ENCODE measurements around the gene SOCS1. TPM values are rescaled to one million over a fixed set of nuclear protein-coding genes. Genes with fewer than 3 reads are reported as not detected.

Gene SOCS1
- total and polyA plus RNA-seq, 9 of the 15 experiments (the other 6 are each of a cell fraction or from before 2014, with no cell fraction given), result 0.04 to 7.5 (median 2.3) TPM

GRCh38 chr16:11264155-11264832, 8.3 kb upstream of the SOCS1 start:
- H3K36me3 ChIP-seq (ENCODE audit: control insufficient read depth, insufficient read depth, low read length), result no peaks in the 10 kb centered on the region
- ChIA-PET CTCF (ENCODE audit: low intra/inter-chr PET ratio) (no interaction called here), POLR2A (interaction anchor here (2.2 kb wide), 1 partner anchor 8 kb away, joined by 6 read pairs; the partner anchor contains the start of gene SOCS1)
- ATAC-seq (no peak), FAIRE-seq (no peak), DNase-seq (ENCODE audit: extremely low read depth in 1 of 4, low spot score in 3 of 4) (no peak)
- H3K4me1 ChIP-seq (replicated peaks in 1 of 2; ENCODE audit: control insufficient read depth in 2 of 2, insufficient read depth in 2 of 2, low read length in 2 of 2), result peaks cover 0 to 6% of the 10 kb centered on the region in 2 experiments; a peak in 2 of 5 replicates
- H3K27ac ChIP-seq (ENCODE audit: extremely low read depth, low read depth, low read length), result no peak overlapping the region
- no peaks in the 10 kb centered on the region; the same call in 1 of the 2 replicates for H3K9me3 ChIP-seq (replicated peaks; ENCODE audit: control insufficient read depth, insufficient read depth, low read depth, low read length)
- no peak overlapping the region for H2AFZ ChIP-seq (ENCODE audit: low read depth, low read length)
- H3K79me2 ChIP-seq (ENCODE audit: control insufficient read depth, insufficient read depth, low read length), result no peaks in the 10 kb centered on the region
- WGBS (ENCODE audit: insufficient coverage, low coverage, missing lambda C conversion rate), result 18% methylated on average over 9 of the region's 9 CpGs
- H3K4me2 ChIP-seq (ENCODE audit: insufficient read depth, low read length), result no peak overlapping the region
- intact Hi-C loops (cut with micrococcal nuclease), result no loop called here
- no peak overlapping the region for H3K4me3 ChIP-seq
- H3K9ac ChIP-seq (ENCODE audit: insufficient read depth in 1 of 2, low read depth in 2 of 2, low read length in 2 of 2), result no peak overlapping the region
- in situ Hi-C loops (cut with MboI), result loop anchor here (5.0 kb wide), 2 partner anchors 88 to 307 kb away; no protein-coding TSS in a partner anchor
- BruUV-seq (replicated peaks), result no TSS peak
- H3K9me1 ChIP-seq (ENCODE audit: control insufficient read depth, insufficient read depth, low read length), result no peaks in the 10 kb centered on the region
- H4K20me1 ChIP-seq (replicated peaks; ENCODE audit: control insufficient read depth, insufficient read depth, low read length), result 0 out of 2 replicates have a peak, but pooled peaks cover 8% of the 10 kb centered on the region
- peaks cover 2 to 44% of the 10 kb centered on the region in 2 experiments; a peak in 4 of 5 replicates for H3K27me3 ChIP-seq (ENCODE audit: control insufficient read depth in 2 of 2, insufficient read depth in 2 of 2, low read length in 2 of 2)
- TF ChIP-seq NBN (IDR thresholded peaks at IDR 0.05; ENCODE audit: low read depth) (no peak), SPI1 (IDR thresholded peaks at IDR 0.05; ENCODE audit: borderline replicate concordance, low read depth, low read length) (peak; percentile 93), GABPB1 (CRISPR knock-in tag; IDR thresholded peaks at IDR 0.05) (no peak), ESRRA (IDR thresholded peaks at IDR 0.05; ENCODE audit: borderline replicate concordance, low read depth) (peak; percentile 83), MNT (conservative IDR thresholded peaks at IDR 0.05) (no peak), LARP7 (IDR thresholded peaks at IDR 0.05) (no peak), ZBTB33 (CRISPR knock-in tag; IDR thresholded peaks at IDR 0.05) (no peak), ZNF436 (CRISPR knock-in tag; IDR thresholded peaks at IDR 0.05) (no peak), ZNF232 (CRISPR knock-in tag; IDR thresholded peaks at IDR 0.05) (no peak), NR1H2 (CRISPR knock-in tag; IDR thresholded peaks at IDR 0.05) (no peak), ZNF644 (tag; IDR thresholded peaks at IDR 0.05; ENCODE audit: low read depth) (no peak), ZC3H4 (CRISPR knock-in tag; IDR thresholded peaks at IDR 0.05; ENCODE audit: borderline replicate concordance) (no peak), CREM (IDR thresholded peaks at IDR 0.05; ENCODE audit: low read depth) (no peak), ZC3H11A (IDR thresholded peaks at IDR 0.05; ENCODE audit: low read depth, low read length) (no peak), CXXC5 (CRISPR knock-in tag; IDR thresholded peaks at IDR 0.05) (no peak), SUPT5H (IDR thresholded peaks at IDR 0.05) (no peak), XRCC4 (IDR thresholded peaks at IDR 0.05; ENCODE audit: extremely low read depth, insufficient read depth, insufficient read length) (no peak), CC2D1A (IDR thresholded peaks at IDR 0.05) (no peak), ZNF398 (CRISPR knock-in tag; IDR thresholded peaks at IDR 0.05) (no peak)

Measured in K562 (cell line).